GM21576 (cell line): Measurements from ENCODE around the gene MRPS18A.
A peak's percentile ranks its signal among the peaks of the same experiment; 100 is the strongest.
"Not testable (repeated sequence)": the region's sequence is repeated elsewhere in the genome, so short reads cannot be mapped to it uniquely, and the experiment has no call there.

Source experiments
- ATAC-seq: cut with Tn5 transposase; IDR thresholded peaks from one replicate; pipeline ENCODE4 v1.9.1; 2021; ENCODE audit warnings: mild to moderate bottlenecking, moderate library complexity; ENCODE audit not compliant: unreplicated experiment

MRPS18A gene

GRCh38 chr6:43717822-43718221, 30.2 kb upstream of the MRPS18A start:
- ATAC-seq = no peak

GRCh38 chr6:43717389-43717788, 29.8 kb upstream of the MRPS18A start:
- no peak for ATAC-seq

GRCh38 chr6:43716099-43716498, 28.5 kb upstream of the MRPS18A start:
- no peak for ATAC-seq

GRCh38 chr6:43715056-43715788, 27.6 kb upstream of the MRPS18A start:
- peak; percentile 92 for ATAC-seq

GRCh38 chr6:43714311-43715055, 26.9 kb upstream of the MRPS18A start:
- ATAC-seq = peak; percentile 20

- no peak for ATAC-seq
Measured at GRCh38 chr6:43713643-43714310, 26.2 kb upstream of the MRPS18A start.

GRCh38 chr6:43712579-43712978, 25.0 kb upstream of the MRPS18A start:
- ATAC-seq = no peak

GRCh38 chr6:43710576-43710975, 23.0 kb upstream of the MRPS18A start:
- no peak for ATAC-seq

- ATAC-seq = no peak
Measured at GRCh38 chr6:43709654-43710303, 22.2 kb upstream of the MRPS18A start.

- no peak for ATAC-seq
Measured at GRCh38 chr6:43708860-43709653, 21.5 kb upstream of the MRPS18A start.

GRCh38 chr6:43707767-43708166, 20.2 kb upstream of the MRPS18A start:
- no peak for ATAC-seq

GRCh38 chr6:43707269-43707668, 19.7 kb upstream of the MRPS18A start:
- no peak for ATAC-seq

GRCh38 chr6:43706788-43707187, 19.2 kb upstream of the MRPS18A start:
- no peak for ATAC-seq

GRCh38 chr6:43705996-43706395, 18.4 kb upstream of the MRPS18A start:
- ATAC-seq = no peak

GRCh38 chr6:43703512-43704429, 16.2 kb upstream of the MRPS18A start:
- ATAC-seq = no peak

- no peak for ATAC-seq
Measured at GRCh38 chr6:43702534-43703440, 15.2 kb upstream of the MRPS18A start.

GRCh38 chr6:43702171-43702533, 14.6 kb upstream of the MRPS18A start:
- ATAC-seq = no peak

- ATAC-seq = not testable (repeated sequence)
Measured at GRCh38 chr6:43700939-43701560, 13.5 kb upstream of the MRPS18A start.
